GM21360 (cell line): ENCODE results near the gene ACTR5.

Source experiments
- ATAC-seq: cut with Tn5 transposase; IDR thresholded peaks from one replicate; pipeline ENCODE4 v1.9.1; 2021; ENCODE audit warnings: mild to moderate bottlenecking, moderate library complexity; ENCODE audit not compliant: unreplicated experiment

The ACTR5 gene

DNA sequence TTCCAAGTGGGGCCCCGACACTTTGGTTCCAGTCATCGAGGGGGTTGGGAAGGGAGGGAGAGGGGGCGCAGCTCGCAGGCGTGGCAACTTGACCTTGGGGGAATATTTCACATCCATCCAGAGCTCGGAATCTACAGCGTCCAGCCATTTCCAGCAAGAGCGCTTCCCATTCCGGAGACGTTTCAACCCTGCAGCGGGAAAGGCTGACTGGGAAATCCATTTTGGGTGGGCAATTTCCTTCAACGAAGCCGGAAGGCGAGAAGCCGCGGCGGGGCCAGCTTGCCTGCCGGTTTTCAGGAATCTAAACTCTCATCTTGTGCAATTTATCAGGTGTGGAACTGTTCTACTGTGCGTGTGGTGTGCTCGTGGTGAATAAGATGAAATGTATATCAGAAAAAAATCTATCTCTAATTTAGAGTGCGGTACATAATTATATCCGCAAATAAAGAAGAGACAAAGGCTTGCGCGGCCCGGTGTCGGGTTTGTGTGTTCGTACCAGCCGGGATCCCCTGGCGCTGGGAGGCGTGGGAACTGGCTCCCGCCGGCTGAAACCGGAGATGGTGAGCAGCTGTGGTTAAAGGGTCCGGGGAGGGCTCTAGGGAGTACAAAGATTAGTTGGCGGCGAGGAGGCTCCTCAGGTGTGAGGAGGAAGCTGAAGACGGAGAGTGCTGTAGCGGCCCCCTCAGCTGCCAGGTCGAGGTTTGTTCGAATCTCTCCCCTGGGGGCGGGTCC is 19.2 kb upstream of the ACTR5 start:
- no peak for ATAC-seq

DNA sequence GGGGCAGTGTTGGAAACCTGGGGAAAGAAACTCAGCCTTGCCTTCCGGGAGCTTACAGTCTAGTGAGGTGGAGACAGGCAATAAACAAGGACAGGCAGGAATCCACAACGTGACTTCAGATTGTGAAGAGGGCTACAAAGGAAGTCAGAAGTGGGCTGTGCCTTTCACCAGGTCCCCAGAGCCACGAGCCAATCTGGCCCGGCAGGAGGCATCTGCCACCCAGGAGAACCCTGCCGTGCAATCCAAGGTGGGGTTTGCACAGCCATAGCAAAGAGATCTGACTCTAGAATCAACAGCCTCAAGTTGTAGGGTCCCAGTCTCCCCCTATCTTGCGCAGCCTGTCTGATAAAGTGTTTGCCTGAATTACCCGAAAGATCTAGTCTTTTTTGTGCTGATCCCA is 18.5 kb upstream of the ACTR5 start:
- no peak for ATAC-seq

DNA sequence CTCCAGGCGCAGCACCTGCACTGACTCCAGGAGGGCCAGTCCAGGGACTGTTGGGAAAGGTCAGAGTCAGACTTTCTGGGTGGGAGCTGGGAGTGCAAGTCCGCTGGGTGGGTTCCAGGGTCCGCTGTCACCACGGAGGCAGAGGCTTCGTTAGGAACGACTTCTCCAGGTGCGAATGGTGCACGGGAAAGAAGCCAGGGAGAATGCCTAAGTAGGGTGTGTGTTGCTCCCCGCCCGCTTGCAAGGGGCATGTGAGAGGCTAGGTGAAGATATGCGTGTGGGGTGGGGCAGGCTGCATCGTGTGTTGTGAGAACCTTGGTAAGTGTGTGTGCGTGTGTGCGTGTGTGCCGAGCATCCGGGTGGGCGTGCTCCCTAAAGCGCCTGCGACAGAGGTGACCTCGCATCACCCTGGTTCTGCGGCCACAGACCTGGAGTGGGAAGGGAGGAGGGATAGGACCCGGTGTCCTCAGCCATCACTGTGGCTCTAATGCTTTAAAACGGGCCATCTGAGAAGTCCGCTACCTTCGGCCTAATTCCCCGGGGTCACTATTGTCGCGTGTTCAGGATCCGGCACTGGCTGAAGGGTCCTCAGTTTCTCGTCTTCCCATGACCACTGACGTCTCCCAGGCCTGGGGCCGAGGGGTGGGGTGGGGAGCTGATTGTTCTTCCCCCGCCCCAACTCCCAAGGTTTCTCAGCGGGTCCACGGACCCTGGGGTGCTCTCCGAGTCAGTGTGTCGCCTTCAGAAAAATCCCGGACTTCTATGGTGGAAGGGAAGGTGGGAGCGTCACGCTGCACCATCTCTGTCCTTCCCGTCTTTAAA is 17.9 kb upstream of the ACTR5 start:
- no peak for ATAC-seq

DNA sequence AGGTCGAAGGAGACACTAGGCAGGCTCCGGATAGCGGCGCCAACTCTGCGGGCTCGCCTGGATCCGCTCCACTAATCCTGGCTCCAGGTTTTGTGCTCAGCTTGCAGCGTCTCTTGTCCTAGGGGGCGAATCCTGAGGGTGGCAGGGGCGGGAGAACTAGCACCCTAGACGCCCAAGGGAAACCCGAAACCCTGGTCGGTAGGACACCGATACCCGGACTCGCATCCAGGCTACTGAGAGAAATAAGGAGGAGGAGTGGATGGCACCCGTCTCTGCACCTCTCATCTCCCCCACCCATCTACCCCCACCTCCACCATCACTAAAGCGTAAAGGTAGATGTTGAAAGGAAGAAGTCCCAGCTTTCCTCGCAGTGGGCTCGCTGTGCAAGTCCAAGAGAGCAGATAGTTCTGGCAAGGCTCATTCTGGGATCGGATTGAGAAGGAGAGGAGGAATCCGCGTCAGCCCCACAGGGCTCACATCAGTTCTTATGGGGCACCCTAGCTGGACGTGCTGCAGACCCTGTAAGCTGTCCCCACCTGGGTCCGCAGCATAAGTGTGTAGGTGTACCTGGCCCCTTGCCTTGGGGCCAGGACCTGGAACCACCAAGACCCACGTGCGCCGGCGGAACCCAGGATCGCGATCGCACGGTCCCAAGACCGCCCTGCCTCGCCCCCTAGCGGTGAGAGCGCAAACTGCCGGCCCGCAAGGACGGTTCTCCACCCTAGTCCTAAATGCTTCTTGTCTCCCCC is 17.1 kb upstream of the ACTR5 start:
- ATAC-seq = no peak

DNA sequence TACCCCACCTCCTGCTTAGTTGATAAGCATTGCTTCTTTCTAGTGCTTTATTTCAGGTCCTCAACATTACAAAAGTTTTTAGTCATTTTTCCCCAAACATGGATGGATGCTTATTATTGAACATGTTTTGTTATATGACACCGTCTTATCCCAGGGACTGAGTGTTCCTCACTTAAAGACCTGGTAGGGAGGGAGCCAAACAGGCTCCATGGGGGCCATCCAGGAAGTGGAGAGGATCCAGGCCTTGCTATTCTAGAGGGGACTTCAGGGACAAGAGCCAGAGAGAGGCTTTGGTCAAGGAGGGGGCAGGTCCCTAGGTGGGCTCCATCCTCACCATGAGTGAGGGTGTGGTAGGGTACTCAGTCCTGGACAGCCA is 16.5 kb upstream of the ACTR5 start:
- no peak for ATAC-seq

DNA sequence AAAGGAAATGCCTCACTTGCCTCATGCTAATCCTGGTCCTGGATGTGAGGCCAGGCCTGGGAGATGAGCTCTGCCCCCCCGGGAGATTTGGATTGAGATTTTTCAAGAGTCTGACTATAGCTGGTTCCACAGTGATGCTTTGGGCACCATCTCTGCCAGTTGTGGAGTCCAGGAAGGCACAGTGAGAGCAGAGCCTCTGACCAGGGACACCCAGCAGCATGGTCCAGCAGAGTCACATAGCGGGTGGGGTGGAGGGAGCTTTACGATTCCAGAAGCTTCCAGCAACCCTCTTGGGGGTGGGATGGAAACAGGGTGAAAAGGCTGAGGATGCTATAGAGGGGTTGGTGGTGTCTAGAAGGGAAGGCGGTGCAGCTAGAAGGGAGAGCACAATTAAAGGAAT is 15.3 kb upstream of the ACTR5 start:
- ATAC-seq = no peak

DNA sequence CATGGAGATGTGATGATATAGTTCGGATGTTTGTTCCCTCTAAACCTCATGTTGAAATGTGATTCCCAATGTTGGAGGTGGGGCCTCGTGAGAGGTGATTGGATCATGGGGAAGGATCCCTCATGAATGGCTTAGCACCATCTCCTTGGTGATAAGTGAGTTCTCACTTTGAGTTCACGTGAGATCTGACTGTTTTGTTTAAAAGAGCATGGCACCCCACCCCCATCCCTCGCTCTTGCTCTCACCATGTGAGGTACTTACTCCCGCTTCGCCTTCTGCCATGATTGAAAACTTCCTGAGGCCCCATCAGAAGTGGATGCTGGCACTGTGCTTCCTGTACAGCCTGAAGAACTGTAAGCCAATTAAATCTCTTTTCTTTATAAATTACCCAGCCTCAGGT is 13.1 kb upstream of the ACTR5 start:
- ATAC-seq = no peak

DNA sequence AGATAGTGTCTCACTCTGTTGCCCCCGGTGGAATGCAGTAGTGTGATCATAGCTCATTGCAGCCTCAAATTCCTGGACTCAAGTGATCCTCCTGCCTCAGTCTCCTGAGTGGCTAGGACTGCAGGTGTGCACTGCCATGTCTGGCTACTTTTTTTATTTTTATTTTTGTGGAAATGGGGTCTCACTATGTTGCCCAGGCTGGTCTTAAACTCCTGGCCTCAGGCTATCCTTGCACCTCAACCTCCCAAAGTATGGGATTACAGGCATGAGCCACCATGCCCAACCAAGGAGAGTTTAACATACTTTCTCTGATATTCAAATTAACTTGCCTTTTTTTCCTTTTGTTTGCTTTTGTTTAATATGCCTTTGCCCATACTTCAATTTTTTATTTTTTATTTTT is 10.4 kb upstream of the ACTR5 start:
- ATAC-seq = no peak

DNA sequence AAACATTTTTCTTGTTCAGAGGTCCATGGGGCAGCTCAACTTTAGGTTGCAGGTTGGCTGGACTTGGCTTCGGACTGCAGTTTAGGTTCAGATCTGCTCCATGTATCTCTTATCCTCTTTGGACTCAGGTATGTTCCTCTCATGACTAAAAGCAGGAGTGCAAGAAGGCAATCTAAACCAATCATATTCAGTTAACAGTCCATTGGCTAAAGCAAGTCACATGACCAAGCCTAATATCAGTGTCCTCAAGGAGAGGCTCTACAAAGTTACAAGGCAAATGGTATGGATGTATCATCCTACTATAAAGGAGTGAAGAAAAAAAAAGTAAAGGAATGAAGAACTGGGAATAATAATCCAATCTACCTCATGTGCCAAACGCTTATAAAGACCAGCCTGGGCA is 2.5 kb upstream of the ACTR5 start:
- ATAC-seq = no peak

DNA sequence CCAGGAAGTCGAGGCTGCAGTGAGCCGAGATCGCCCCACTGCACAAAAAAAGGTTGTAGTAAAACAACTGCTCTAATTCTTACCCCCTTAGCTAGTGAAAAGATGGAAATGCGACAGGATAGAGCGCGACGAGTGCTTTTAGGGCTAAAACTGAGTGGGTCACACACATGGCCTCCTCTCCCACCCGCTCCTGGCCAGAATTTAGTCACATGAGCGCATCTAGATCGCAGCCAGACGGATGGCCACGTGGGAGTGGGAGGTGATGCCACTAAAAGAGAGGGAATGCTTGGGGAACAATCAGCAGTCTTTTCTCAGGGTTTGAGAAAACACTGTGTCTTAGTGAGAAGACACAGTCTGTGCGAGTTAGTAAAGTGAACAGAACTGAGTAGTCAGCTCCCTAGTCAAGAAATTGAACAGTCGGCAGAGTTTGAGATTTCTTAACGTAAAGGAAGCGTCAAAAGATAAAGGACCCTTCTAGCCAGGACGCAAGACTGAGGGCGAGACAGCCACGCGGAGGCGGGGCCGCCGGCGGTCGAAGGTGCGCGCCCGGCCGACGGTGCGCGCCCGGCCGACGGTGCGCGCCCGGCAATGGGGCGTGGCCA is 664 bp upstream of the ACTR5 start:
- no peak for ATAC-seq

DNA sequence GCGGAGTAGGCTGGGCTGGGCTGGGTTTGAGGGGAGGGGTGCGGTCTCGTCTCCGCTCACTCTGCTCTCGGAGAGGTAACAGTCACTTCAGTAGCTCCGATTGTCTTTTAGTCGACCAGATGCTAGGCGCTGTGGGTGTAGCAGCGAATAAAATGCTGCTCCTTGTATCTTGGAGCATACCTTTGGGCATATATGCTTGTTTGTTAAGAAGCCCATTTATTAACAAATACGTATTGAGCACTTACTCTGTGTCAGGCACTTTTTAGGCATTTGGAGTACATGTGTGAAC is 545 bp downstream of the ACTR5 start:
- no peak for ATAC-seq

DNA sequence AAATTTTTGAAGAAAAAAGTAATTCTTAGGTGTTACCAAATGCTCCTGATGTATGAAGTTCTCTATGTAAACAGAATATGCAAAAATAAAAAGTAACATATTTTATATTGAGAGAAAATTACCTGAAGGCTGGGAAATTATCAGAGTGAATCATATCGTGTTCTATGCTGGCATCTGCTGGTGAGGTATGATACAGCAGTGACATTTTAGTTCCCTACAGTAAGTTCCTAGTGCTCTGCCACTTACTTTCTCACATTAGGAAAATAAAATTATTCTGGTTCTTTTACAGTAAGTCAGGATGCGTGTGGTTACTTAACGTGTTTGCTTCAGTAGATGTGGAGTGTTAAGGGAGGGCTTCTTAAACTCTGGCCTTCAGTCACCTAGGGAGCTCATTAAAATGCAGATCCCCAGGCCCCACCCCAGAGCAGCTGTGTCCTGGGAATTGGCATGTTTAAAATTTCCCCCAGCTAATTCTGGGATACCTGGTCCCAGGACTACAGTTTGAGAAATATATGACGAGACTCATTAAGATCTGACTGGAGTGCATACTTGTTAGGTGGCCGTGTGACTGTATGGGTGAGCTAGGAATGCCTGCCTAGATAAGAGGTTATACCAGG is 3.2 kb downstream of the ACTR5 start:
- no peak for ATAC-seq

DNA sequence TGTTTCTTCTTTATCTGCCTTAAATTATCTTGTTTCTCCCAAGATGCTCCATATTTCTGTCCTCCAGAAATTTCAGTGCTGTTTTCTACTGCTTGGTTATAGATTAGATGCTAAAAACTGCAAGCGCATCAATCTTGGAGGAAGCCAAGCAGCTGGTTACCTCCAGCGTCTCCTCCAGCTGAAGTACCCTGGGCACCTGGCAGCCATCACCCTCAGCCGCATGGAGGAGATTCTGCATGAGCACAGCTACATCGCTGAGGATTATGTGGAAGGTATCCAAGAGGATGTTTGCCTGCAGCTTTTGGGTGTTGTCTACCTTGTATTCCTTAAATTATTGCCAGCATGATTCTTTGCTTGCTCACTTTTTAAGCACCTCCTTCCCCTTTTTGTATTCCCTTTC is 3.8 kb downstream of the ACTR5 start:
- ATAC-seq = no peak

DNA sequence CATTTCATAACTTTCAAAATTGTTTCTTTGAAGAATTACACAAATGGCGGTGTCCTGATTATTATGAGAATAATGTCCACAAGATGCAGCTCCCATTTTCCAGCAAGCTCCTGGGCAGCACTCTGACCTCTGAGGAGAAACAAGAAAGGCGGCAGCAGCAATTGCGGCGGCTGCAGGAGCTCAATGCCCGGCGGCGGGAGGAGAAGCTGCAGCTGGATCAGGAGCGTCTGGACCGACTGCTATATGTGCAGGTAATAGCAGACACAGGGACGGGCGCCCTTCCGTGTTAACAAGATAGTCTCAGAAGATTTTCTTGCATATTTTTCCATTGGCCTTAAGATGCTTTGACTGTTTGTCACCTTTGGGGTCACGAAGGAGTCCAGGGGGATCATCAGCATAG is 6.7 kb downstream of the ACTR5 start:
- no peak for ATAC-seq

DNA sequence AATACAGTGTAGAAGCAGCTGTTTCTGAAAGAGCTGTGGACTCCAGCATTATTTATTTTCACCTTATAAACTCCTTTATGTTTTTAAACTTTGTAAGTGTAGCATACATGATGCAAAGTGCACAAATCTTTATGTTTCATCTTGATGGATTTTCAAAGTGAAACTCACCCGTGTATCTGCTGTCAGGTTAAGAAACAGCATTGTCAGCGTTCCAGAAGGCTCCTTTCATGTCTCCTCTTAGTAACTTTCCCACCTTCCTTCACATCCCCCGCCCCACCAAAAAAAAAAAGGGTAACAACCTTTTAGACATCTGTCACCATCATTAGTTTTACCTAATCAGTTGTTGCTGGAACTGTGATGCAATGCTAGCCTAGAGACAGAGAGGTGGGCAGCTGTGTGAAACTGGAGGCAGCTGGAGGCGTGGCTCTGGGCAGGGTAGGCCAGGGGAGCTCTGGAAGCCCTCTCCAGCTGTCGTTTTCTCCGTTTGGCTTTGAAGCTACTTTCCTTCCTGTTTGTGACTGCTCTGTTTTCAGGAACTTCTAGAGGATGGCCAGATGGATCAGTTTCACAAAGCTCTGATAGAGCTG is 7.2 kb downstream of the ACTR5 start:
- no peak for ATAC-seq

DNA sequence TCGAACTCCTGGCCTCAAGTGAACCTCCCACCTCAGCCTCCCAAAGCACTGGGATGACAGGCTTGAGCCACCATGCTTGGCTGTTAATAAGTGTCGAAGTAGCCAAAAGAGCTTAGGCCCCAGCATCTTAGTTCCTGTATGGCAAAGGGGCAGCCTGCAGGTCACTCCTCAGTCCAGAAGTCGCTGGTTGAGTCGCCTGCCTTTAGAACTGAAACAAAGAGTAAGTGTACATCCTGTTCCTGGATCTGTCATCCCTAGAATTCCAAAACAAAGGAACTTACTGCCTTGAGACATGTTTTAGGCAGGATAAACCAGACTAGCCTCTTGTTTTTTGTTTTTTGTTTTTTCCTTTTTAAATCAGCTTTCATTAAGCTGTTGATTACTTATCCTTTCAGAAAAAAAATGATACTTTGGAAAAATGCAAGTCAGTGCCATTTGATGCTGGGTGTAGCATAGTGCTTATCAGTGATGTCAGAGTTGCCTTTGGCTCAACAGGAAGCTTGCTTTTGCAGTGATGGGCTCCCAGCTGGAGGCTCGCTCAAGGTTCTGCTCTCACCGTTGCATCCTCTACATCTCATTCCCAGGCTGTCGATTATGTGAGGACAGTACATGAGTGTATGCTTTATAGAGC is 9.0 kb downstream of the ACTR5 start:
- ATAC-seq = no peak

DNA sequence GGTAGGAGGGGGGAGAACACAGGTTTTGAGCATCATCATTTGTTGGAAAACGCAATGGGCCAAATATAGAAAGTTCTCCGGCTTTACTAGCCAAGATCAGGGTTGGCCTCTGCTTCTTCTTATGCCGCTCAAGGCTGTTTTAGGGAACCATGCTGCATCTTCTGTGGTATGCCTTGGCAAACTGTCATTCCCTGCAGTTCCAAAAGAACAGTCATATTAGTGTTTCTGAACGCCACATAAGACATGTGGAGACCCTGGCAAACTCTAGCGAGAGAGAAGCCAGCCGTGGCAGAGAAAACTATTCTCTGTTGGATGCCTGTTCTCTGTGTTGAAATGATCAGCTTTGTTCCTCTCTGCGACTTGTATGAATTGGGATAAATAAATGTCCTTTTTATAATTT is 10.8 kb downstream of the ACTR5 start:
- no peak for ATAC-seq

DNA sequence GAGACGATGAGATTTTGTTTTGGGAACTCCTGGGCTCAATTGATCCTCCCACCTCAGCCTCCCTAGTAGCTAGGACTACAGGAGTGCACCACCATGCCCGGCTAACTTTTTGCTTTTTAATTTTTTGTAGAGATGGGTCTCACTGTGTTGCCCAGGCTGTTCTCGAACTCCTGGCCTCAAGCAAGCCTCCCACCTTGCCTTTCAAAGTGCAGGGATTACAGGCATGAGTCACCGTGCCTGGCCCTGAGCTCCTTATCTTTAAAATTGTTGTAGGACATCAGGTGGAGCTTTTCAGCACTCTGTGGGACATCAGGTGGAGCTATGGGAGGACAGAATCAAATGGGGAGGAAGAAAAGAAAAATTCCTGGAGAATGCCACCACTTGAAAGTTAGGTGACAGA is 12.7 kb downstream of the ACTR5 start:
- no peak for ATAC-seq

DNA sequence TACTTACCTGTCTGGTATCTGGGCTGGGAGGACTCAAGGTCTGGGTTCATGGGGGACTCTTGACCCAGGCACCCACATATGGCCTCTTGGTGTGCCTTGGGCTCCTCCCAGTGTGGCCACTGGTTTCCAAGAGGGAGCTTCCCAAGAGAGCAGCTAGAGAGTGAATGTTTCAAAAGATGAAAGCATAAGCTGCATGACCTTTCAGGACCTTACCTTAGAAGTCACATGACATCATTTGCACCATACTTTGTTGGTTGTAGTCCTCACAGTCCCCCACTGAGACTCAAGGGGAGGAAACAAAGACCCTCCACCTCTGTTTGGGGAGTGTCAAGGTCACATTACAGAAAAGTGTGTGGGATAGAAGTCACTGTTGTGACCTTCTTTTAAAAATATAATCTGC is 13.9 kb downstream of the ACTR5 start:
- no peak for ATAC-seq

DNA sequence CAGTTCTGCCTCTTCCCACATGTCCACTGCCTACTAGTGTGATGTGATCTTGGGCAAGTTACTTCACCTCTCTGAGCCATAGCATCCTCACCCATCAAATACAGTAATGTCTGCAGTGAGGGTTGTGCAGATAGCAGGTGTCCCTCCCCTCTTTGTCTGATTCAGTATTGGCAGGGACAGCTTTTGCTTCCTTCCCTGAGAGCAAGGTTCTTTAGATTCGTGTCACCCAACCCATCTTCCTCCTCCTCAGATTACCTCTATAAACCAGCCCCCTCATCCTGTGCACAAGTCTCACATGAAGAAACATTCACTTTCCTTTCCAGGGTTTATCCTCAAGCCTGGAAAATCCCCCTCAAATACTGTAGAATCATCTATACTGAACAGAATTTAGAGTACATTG is 15.4 kb downstream of the ACTR5 start:
- ATAC-seq = no peak
